Left colon (tissue), 2 donors: ENCODE measurements around the gene PCDHGC5. TPM values are rescaled to one million over a fixed set of nuclear protein-coding genes. Genes with fewer than 3 reads are reported as not detected.

ENCODE experiments used
- ATAC-seq: fragments of 200-7000 bp; cut with Tn5 transposase; one replicate; pipeline ENCODE4 v1.9.1; 2020; ENCODE audit warnings: mild to moderate bottlenecking, moderate library complexity
- DNase-seq, 2 donors: peaks; one replicate each; pipeline ENCODE4 v3.0.0-alpha.2; 2020
- intact Hi-C, 2 donors: fragments of 100-400 bp; cut with DNase I in 1 of 2; cut with micrococcal nuclease in 1 of 2; formaldehyde crosslinking; loops; one replicate each; pipeline versions ENCODE4 v1.11.2 to v1.14.0; 2022; cut with DNase I, micrococcal nuclease
- total RNA-seq, 2 donors: library from RNA; stranded (reverse); fragmentation: NEBNext Ultra II Directional; extraction: Animal tissue kit (Norgen Biotek cat#: 25700); gene quantifications; one replicate each; pipeline ENCODE4 v1.2.1, GENCODE V29; 2021
- donor health status: DM: no; HTN: no; CAD: no.
- donor health status: DM: yes; HTN: yes; CAD: no.

PCDHGC5 gene
- total RNA-seq, 2 donors from 2014 or later, result 0.75 to 0.76 TPM

DNA sequence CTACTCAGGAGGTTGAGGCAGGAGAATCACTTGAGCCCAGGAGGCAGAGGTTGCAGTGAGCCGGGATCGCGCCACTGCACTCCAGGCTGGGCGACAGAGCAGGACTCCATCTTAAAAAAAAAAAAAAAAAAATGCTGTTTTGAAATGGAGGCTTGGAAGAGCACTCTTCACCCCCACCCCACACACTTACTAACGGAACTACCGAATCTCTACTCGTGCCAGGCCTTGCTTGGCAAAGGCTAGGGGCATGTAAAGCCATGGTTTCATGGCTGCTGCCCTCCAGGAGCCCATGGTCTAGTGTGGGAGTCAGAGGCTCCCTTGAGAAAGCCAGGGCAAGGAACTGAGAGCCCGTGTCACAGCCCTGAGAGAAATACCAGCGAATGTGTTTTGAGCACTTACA lies 21.3 kb downstream of the PCDHGC5 start:
- ATAC-seq, result no peak
- intact Hi-C loops, result loop anchor here in 1 of 2 donors (5.0 kb wide), 1 partner anchor 33 kb away; the partner anchor contains the start of gene PCDHGC3

GRCh38 chr5:141510850-141511601 lies 22.1 kb downstream of the PCDHGC5 start:
- ATAC-seq (no peak), DNase-seq (no peak)
- intact Hi-C loops, result loop anchor here in 1 of 2 donors (5.0 kb wide), 1 partner anchor 34 kb away; the partner anchor contains the start of gene PCDHGC3

More for the DNA sequence above, 21.3 kb downstream of the PCDHGC5 start:
- DNase-seq, result no peak

DNA sequence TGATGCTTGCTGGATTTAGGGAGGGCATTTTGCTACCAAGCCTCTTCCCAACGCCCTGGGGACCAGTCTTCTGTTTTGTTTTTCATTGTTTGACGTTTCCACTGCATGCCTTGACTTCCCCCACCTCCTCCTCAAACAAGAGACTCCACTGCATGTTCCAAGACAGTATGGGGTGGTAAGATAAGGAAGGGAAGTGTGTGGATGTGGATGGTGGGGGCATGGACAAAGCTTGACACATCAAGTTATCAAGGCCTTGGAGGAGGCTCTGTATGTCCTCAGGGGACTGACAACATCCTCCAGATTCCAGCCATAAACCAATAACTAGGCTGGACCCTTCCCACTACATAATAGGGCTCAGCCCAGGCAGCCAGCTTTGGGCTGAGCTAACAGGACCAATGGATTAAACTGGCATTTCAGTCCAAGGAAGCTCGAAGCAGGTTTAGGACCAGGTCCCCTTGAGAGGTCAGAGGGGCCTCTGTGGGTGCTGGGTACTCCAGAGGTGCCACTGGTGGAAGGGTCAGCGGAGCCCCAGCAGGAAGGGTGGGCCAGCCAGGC lies 23.0 kb downstream of the PCDHGC5 start:
- intact Hi-C loops, result loop anchor here in 1 of 2 donors (5.0 kb wide), 1 partner anchor 35 kb away; the partner anchor contains the start of gene PCDHGC3
- no peak for ATAC-seq
- DNase-seq, result no peak

GRCh38 chr5:141512390-141512910 lies 23.6 kb downstream of the PCDHGC5 start:
- DNase-seq (peak; percentile 84 to 94), ATAC-seq (peak; percentile 77)
- intact Hi-C loops, result loop anchor here in 1 of 2 donors (5.0 kb wide), 1 partner anchor 35 kb away; the partner anchor contains the start of gene PCDHGC3

- peak; percentile 54 for ATAC-seq
- DNase-seq, result peak; percentile 52 to 60
- intact Hi-C loops, result loop anchor here in 1 of 2 donors (5.0 kb wide), 1 partner anchor 36 kb away; the partner anchor contains the start of gene PCDHGC3
Measured at GRCh38 chr5:141512911-141513626, 24.2 kb downstream of the PCDHGC5 start.

GRCh38 chr5:141513627-141514329 lies 24.9 kb downstream of the PCDHGC5 start:
- DNase-seq (peak; percentile 71 to 81), ATAC-seq (peak; percentile 47)
- intact Hi-C loops, result loop anchor here in 1 of 2 donors (5.0 kb wide), 1 partner anchor 36 kb away; the partner anchor contains the start of gene PCDHGC3

GRCh38 chr5:141514330-141515133 lies 25.7 kb downstream of the PCDHGC5 start:
- no peak for ATAC-seq
- intact Hi-C loops, result loop anchor here in 1 of 2 donors (5.0 kb wide), 1 partner anchor 37 kb away; the partner anchor contains the start of gene PCDHGC3
- no peak for DNase-seq

GRCh38 chr5:141515141-141515540 lies 26.3 kb downstream of the PCDHGC5 start:
- DNase-seq (no peak), ATAC-seq (no peak)
- intact Hi-C loops, result no loop called here

GRCh38 chr5:141515946-141516671 lies 27.2 kb downstream of the PCDHGC5 start:
- DNase-seq (no peak), ATAC-seq (no peak)
- intact Hi-C loops, result no loop called here

GRCh38 chr5:141516672-141517025 lies 27.8 kb downstream of the PCDHGC5 start:
- DNase-seq (no peak), ATAC-seq (no peak)
- intact Hi-C loops, result no loop called here

- DNase-seq, result no peak
- intact Hi-C loops, result no loop called here
- no peak for ATAC-seq
Measured at GRCh38 chr5:141517312-141517711, 28.4 kb downstream of the PCDHGC5 start.

GRCh38 chr5:141517880-141518617 lies 29.2 kb downstream of the PCDHGC5 start:
- intact Hi-C loops, result no loop called here
- DNase-seq (no peak), ATAC-seq (no peak)

GRCh38 chr5:141518618-141519015 lies 29.7 kb downstream of the PCDHGC5 start:
- ATAC-seq (no peak), DNase-seq (no peak)
- intact Hi-C loops, result no loop called here

GRCh38 chr5:141519605-141520565 lies 31.0 kb downstream of the PCDHGC5 start:
- DNase-seq (no peak), ATAC-seq (no peak)
- intact Hi-C loops, result loop anchor here in 1 of 2 donors (10.0 kb wide), 1 partner anchor 195 kb away; the partner anchor contains the start of gene TAF7

DNA sequence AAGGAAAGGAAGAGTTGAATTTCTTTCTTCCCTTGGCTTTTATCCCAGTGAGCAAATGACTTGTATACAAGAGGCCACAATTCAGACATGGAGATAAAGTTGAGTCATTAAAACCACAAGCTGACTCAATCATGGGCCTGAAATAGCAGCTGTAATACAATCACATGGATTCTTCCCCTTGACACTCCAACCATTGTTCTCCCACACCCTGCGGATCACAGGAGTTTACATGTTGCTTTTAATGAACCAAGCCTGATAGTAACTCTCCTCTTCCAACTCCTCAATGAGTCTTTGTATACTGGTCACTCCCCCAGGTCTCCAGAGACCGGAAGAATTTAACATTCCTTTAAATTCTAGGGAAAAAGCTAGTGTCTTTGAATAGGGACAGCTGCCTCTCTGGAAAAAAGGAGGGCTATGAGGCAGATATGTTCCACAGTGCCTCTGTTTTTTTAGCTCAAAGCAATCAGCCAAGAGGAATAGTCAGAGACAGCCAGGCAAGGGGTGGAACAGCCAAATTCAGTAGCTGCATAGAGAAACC lies 32.4 kb downstream of the PCDHGC5 start:
- ATAC-seq, result peak; percentile 84
- peak in 1 of 2 donors; percentile 52 for DNase-seq
- intact Hi-C loops, result loop anchor here in 1 of 2 donors (10.0 kb wide), 1 partner anchor 197 kb away; the partner anchor contains the start of gene TAF7
